A549 (cell line): Measurements from ENCODE around the gene CDX1.

ENCODE experiments used
- FOSB ChIP-seq: fragments of 250-450 bp; sonication (Bioruptor Pico); IDR thresholded peaks from 2 replicates; pipeline ENCODE4 v1.5.0; 2020; ENCODE audit warnings: mild to moderate bottlenecking, moderate library complexity
- NFE2L2 ChIP-seq: fragments of 150-350 bp; conservative IDR thresholded peaks from 2 replicates; pipeline ENCODE4 v1.6.1; 2014; ENCODE audit warnings: low read length
- RCOR1 ChIP-seq: fragments of 150-350 bp; IDR thresholded peaks from 2 replicates; pipeline ENCODE4 v1.6.1; 2014; ENCODE audit warnings: antibody characterized with exemption, low read length, low read depth
- RNF2 ChIP-seq: fragments of 200-600 bp; sonication (generic); IDR thresholded peaks from 2 replicates; pipeline ENCODE4 v1.6.1; 2016; ENCODE audit warnings: low read depth, mild to moderate bottlenecking, antibody characterized with exemption, moderate library complexity, borderline replicate concordance
- TF ChIP-seq, protein P1 (sequence below): fragments of >200 bp; sonication (Bioruptor Twin); formaldehyde crosslinking; IDR thresholded peaks from 3 replicates; pipeline ENCODE4 v1.5.1; 2016

DNA sequence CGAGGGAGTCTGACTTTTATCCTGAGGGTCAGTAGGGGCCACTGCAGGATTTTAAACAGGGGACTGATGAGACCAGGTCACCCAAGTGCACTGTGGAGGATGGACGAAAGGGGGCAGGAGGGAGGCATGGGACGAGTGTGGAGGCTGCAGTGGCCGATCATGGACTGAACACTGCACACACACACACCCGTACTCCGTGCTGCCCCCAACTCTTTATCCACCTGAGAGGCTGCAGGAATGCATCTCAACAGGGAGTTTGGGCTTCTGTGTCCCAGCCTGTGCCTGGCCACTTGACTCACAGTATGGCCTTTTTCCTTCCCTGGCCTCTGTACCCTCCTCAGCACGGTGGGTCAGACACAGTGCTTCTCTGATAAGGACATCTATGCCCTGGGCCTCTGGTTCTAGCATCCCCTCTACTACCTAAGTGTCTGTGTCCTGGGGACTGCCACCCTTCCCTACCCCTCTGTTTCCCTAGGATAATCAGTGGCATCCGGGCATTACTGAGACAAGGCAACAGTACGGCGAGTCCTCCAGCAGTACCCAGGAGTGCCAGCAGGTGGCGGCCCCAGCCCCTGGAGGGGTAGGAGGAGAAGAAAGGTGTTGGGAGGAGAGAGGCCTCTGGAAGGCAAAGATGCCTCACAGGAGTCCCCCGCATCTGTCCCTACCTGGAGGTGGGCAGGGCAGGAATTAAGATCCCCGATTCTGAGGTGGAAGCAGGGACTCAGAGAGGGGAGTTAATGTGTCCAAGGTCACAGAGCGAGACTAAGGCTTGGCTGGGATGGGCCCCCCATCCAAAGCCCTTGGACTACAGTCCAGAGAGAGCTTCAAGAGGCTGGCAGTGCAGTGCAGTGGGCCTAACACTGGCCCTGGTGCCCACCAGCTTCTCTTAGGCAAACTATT, 5.1 kb upstream of the CDX1 start:
- TF ChIP-seq, protein P1, sequence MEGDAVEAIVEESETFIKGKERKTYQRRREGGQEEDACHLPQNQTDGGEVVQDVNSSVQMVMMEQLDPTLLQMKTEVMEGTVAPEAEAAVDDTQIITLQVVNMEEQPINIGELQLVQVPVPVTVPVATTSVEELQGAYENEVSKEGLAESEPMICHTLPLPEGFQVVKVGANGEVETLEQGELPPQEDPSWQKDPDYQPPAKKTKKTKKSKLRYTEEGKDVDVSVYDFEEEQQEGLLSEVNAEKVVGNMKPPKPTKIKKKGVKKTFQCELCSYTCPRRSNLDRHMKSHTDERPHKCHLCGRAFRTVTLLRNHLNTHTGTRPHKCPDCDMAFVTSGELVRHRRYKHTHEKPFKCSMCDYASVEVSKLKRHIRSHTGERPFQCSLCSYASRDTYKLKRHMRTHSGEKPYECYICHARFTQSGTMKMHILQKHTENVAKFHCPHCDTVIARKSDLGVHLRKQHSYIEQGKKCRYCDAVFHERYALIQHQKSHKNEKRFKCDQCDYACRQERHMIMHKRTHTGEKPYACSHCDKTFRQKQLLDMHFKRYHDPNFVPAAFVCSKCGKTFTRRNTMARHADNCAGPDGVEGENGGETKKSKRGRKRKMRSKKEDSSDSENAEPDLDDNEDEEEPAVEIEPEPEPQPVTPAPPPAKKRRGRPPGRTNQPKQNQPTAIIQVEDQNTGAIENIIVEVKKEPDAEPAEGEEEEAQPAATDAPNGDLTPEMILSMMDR: peak; percentile 67
- no peak for TF ChIP-seq RNF2
- no peak for TF ChIP-seq NFE2L2
- TF ChIP-seq RCOR1: no peak
- TF ChIP-seq FOSB (CRISPR knock-in tag): no peak
